Stimulated activated CD8-positive, alpha-beta memory T cell treated with anti-CD3 and anti-CD28 coated beads, Interleukin-2, amount 100 ng/mL, for 48 hours (primary cell): Measurements from ENCODE around the gene RNF38.
A peak's percentile ranks its signal among the peaks of the same experiment; 100 is the strongest.
"Not testable (repeated sequence)": the region's sequence is repeated elsewhere in the genome, so short reads cannot be mapped to it uniquely, and the experiment has no call there.

Experiments used
- DNase-seq, 2 donors: peaks; one replicate each; pipeline ENCODE4 v3.0.0-alpha.2; 2020; ENCODE audit warnings: low read depth in 2 of 2

The RNF38 gene

DNA sequence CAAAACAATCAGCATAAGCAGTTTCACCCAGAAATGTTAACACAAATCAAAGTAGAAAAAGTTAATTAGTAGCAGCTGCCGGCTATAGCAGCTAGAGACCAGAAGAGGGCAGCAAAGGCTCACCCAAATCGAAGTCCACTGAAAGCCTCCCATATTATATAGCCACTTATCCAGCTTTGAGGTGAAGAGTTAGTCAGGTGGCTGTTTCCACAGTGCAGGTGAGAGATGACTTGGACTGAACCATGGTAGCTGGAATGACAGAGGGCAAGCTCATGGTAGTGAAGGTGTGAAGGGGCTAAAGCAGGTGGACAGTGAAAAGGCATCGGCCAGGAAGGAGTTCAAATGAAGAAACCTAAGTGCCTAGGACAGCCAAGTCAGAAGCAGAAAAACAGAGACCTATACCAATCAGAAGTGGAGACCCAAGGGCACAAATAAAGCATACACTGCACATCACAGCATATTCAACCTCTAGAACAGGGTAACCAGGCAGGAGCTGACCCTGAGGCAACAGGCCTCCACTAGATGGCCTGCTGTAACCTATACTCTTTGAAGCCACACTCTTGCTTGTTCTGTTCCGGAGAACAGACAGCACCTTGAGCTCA lies 7.2 kb upstream of the RNF38 start:
- DNase-seq: peak in 1 of 2 donors; percentile 20

DNA sequence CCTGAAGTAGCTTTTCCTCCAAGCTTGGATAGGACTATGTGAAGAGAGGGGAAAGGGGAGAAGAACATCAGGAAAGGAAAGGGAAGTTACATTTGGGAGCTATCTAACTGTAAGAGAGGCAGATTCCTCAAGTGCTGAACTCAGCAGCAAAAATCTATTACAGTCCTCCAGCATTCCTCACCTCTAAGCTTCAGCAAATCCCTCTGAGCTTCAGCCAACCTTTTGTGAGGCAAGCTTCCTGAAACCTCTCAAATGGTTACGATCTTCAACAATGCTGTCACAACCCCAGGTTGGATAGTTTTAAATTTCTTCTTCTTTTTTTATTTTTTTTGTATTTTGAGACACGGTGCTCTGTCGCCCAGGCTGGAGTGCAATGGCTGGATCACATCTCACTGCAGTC lies 2.5 kb upstream of the RNF38 start:
- DNase-seq: no peak

DNA sequence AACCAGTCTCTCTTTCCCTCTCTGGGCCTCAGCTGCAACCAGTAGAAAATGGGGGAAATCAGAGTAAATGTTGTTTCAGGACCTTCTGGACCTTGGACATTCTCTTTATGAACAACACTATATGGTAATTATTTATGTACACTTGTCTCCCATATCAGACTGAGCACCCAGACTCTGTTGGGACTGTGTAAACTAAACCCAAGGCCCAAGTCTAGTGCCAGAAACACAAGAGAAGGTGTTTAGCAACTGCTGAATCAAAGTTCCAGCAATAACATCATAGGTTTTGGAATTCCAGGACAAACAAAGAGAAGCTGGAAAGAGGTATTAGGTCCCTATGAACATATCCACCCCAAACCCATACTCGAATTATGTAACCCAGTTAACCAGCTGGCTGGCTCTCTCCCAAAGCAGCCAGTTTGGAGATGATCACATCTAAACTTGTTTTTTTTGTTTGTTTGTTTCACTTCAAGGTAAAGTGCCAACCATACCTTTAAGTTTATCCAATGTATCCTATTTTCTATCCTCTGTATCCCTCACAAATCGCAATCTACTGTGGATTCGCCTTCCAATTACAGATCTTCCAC lies 1.9 kb upstream of the RNF38 start:
- DNase-seq: no peak

DNA sequence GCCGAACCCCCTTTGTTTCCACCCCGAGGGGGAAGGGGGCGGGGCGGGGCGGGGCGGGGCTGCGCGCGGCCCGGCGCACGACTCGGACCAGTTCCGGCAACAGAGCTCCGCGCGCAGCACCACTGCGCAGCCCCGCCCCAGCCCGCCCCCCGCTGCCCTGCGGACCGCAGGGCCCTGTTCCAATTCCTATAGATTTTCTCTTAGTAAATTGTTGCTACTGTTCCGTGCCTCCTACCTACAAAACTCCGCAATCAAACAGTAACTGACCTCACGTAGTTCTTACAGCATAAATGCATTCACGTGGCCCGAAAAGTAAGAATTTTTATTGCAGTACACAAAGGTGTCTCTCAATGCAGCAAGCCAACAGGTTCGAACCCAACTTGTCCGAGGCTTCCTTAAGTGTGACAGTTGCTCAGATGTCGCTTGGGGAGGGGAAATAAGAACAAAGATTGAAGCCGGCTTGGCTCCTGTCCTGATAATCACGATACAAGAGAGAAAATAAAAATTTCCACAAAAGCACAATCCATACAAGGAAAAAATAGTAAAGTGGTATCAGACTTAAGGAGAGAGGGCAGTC lies 1.2 kb upstream of the RNF38 start:
- no peak for DNase-seq

DNA sequence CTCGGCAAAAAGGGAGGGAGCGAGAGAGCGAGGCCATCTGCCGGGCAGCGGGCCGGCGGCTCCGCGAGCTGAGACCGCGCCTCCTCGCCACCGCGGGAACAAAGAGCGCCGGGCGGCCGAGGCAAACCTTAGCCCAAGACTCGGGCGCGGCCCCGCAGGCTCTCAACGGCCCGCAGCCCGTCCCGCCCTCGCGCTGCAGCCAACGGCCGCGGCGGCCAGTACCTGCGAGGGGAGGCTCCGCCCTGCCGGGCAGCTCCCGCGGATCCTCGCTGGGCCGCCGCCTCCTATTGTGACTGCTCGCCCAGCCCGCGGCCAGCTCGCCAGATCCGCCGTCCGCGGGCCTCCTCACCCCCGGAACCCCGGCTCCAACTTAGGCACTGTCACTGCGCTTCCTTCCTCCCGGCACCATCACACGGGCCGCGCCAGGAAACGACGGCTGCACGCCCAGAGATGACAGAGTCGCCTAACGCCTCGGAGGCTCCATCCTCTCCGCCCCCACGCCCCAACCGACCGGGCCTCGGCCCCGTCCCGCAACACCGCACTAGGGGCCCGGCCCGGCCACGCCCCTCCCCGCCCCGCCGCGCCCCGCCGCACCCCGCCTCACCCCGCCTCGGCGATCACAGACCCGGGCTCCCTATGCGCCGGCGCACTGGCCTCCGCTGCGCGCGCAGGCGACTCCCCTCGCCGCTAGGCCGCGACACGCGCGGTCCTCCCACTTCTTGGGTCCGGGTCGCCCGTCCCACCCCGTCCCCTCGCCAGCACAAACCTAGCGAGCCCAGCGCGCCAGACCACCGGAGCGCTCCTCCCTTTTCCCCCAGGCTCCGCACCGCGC lies 479 bp upstream of the RNF38 start:
- peak; percentile 89 to 90 for DNase-seq

DNA sequence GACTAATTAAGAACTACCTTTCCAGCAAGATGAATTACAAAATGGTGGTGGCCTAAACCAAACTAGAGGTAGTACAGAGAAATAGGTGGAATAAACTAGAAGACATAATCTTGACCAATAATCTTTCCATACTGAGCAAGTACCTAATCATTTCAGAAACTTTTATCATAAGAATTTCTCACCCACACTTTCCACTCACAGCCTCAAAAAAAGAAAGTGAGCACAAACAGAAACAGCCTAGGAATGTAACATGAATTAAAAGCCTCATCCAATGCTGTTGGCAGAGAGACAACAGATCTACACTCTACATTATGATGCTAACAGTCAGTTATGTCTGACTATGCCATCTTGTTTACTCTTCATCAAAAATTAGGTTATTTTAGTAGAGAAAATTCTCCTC lies 1.3 kb downstream of the RNF38 start:
- no peak for DNase-seq

DNA sequence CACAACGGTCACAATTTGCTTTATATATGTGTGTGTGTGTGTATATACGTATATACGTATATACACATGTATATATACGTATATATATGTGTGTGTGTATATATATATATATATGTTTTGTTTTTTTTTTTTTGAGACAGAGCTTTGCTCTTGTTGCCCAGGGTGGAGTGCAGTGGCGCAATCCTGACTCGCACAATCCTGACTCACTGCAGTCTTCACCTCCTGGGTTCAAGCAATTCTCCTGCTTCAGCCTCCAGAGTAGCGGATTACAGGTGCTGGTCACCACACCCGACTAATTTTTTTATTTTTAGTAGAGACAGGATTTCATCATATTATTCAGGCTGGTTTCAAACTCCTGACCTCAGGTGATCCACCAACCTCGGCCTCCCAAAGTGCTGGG lies 3.1 kb downstream of the RNF38 start:
- no peak for DNase-seq

DNA sequence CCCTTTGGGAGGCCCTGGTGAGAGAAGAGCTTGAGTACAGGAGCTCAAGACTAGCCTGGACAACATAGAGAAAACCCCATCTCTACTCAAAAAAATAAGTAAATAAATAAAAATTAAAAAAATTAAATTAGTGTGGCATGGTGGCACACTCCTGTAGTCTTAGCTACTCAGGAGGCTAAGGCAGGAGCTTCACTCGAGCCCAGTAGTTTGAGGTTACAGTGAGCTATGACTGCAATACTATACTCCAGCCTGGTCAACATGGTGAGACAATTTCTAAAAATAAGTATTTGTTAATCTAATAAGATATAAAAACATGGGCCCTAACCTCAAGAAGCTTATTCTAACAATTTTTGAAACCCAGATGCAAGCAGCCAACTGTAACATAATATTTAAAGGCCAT lies 7.6 kb downstream of the RNF38 start:
- no peak for DNase-seq

DNA sequence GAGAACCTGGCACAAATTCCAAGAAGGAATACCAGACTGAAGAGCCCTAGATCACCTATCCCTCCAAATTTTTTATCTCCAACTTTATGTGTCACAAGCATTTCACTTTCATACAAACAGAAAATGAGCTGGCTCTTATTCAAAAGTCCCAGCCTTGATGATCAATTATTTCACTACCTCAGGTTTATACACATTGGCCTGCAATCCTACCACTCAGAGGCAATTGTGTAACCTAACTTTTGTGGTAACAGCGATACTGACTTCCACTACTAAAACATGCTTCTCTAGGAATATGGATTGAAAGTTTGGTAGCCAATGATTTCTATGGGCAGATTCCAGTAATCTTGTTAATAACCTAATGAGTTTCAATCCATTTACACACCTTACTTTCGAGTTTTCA lies 10.5 kb downstream of the RNF38 start:
- DNase-seq: no peak

DNA sequence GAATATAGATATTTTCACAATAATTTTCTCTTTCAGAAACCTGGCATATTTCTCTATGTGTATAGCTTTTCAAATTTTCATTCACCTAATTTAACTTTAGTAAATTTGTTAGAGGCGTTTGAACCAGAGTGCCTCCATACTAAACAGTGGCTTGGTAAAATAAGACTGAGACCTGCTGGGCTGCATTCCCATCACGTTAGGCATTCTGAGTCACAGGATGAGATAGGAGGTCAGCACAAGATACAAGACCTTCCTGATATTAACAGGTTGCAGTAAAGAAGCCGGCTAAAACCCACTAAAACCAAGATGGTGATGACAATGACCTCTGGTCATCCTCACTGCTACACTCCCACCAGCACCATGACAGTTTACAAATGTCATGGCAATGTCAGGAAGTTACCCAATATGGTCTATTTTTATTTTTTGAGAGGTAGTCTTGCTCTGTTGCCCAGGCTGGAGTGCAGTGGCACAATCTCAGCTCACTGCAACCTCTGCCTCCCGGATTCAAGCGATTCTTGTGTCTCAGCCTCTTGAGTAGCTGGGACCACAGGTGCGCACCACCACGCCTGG lies 13.6 kb downstream of the RNF38 start:
- DNase-seq: not testable (repeated sequence)

DNA sequence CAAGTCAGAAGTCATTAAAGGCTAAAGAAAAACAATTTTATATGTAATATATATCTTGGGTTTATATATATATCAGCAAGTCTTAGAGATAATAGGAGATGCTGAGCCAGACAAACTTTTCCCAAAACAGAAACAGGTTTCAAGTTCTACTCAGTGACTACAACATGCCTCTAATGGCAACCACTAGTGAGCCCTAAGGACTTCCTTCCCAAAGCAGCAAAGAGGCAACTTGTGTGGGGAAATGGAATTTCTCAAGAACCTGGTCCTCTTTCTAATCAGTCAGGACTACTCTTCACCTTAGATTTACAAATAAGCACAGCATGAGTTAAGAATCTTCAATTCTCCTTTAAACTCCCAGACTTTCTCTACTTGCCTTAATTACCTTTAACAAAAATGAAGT lies 17.6 kb downstream of the RNF38 start:
- DNase-seq: no peak

DNA sequence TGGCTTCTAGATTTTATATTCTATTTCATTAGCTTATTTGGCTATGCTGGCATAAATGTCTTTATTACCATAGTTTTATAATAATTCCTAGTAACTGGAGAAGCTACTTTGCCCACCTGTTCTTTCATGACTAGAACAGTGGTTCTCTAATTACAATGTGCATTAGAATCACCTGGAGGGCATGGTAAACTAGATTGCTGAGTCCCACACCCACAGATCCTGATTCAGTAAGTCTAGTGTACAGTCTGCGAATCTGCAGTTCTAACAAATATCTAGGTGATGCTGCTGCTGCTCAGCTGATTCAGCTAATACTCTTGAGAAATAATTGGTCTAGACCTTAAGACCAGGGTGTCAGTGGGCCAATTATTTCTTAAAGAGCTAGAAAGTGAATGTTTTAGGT lies 35.5 kb downstream of the RNF38 start:
- DNase-seq: no peak

DNA sequence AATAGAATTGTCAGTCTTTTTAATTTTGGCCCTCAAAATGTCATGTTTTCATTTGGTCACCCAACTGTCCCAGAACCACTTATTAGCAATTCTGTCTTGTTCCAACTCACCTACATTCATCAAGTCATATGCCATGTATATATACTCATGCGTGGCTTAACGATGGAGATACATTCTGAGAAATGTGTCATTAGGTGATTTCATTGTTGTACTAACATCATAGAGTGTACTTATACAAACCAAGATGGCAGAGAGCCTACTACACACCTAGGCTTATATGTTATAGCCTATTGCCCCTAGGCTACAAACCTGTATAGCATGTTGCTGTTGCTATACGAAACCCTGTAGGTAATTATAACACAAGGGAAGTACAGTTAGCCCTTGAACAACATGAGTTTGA lies 36.6 kb downstream of the RNF38 start:
- DNase-seq: no peak

DNA sequence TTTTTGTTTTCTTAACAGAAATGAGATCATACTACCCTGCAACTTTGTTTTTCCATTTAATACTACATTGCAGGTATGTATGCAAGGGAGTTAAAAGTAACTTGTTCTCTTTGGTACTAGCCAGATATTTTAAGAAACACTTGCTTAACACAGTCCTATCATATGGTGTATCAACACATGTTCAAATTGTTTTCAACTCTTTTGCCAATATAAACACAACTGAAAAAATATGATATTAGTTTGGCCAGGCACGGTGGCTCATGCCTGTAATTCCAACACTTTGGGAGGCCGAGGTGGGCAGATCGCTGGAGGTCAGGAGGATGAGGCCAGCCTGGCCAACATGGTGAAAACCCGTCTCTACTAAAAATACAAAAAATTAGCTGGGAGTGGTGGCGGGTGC lies 41.6 kb downstream of the RNF38 start:
- no peak for DNase-seq

DNA sequence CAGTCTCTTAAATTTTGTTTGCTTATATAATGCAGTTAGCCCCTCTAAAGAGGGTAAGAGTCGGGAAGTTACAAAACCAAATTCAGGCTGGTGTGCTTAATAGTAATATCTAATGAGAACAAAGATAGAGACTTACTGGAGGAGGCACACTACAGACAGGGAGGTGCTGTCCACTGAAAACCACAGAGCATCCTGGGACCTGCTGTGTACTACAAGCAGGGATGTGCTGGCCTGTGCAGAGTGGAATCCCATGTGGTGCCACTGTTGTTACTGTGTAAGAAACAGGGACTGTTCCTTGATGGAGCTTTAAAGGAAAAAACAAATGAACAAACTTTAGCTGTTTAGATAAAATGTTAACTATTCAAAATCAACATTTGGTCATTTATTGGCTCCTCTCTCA lies 42.4 kb downstream of the RNF38 start:
- DNase-seq: no peak

DNA sequence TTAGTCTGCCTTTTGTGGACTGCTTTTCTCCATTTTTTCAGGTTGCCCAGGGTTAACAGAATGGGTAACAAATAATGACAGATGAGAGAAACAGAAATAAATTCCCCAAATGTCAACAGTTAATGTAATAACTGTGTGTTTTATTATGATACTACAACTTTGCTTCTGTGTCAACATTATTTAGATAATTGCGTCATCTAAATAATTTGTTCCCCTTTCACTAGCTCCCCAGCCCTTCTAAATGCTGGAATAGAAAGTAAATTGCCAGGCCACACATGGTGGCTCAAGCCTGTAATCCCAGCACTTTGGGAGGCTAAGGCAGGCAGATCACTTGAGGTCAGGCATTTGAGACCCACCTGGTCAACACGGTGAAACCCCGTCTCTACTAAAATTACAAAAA lies 53.5 kb downstream of the RNF38 start:
- DNase-seq: no peak

DNA sequence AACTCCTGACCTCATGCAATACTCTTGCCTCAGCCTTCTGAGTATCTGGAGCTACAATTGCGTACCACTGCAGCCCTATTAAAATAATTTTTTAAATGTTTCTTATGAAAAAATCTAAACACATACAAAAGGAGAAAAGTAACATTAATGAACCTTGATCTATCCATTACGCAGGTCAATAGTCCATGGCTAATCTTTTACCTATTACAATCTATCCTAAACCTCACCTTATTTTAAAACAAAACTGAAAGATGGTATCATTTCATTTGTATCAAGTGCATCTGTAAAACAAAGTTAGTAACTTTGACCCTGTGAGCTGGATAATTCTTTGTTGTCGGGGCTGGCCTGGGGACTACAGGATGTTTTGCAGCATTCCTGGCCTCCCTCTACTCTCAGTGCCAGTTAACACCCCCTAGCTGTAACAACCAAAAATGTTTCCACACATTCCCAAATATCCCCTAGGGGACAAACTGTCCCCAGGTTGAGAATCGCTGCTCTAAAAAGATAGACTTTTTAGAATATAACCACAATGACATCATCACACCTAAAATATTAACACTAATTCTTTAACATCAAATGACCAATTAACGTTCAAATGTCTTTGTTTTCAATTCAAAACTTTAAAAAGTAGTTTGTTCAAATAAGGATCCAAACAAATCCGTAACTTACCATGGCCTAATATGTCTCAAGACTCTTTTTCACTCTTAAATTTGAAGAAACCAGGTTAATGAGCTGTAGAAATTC lies 54.8 kb downstream of the RNF38 start:
- DNase-seq: no peak

DNA sequence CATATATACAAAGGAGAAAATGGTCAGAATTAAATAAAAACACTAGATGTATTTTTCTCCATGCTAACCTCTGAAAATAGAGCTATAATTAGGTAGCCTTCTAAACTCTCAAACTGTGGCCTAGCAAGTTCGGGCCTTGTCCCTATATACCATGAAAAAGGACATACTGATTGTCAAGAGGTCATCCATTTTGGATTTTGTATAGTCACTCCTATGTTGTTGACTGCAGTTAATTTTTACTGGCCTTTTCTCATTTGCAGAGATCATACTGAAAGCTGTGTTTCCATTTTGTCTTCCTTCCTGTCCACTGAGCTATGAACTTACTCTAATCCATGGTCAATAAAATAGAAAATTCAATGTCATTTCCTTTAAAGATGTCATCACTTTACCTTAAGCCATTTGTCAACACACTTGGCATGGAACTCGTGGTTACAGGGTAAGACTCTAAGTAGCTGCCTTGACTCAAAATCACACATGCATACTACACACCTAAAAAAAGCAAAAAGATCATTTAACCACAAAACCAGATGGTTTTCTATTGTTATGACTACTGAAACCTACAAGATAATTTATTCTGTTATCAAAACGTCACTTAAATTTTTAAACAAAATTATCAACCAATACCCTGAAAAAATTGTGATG lies 58.0 kb downstream of the RNF38 start:
- no peak for DNase-seq

DNA sequence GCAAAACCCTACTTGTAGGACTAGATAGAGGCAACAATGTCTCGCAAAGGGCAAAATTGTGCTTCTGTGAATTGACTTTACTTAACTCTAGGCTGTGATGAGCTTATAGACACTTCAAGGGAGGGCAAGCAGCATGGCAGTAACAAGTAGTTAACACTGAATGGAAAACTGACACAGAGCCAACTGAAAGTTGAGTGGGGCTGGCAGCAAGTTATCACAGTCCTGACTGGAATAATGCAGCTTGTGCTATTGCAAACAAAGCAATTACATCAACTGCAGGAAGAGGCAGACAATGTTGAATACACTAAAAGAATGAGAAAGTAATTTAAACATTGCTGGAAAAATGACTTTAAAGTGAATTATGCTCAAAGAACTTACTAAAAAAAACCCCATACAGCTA lies 62.2 kb downstream of the RNF38 start:
- no peak for DNase-seq

DNA sequence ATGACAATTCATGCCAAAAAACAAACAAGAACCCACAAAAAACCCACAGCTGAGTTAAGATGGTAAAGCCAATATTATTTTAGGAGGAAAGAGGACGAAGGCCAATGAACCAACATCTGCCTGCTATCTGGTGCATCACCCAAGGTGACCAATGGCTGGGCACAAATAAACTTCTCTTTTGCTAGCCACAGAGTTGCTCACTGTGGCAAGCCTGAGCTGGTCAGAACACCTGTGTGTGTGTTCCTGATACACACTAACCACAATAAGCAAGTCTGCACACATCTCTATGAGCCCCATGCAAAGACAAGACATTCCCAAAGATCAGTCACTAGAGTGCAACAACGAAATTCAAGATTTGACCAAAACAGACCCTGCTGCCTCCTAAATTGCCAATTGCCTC lies 63.1 kb downstream of the RNF38 start:
- DNase-seq: no peak

DNA sequence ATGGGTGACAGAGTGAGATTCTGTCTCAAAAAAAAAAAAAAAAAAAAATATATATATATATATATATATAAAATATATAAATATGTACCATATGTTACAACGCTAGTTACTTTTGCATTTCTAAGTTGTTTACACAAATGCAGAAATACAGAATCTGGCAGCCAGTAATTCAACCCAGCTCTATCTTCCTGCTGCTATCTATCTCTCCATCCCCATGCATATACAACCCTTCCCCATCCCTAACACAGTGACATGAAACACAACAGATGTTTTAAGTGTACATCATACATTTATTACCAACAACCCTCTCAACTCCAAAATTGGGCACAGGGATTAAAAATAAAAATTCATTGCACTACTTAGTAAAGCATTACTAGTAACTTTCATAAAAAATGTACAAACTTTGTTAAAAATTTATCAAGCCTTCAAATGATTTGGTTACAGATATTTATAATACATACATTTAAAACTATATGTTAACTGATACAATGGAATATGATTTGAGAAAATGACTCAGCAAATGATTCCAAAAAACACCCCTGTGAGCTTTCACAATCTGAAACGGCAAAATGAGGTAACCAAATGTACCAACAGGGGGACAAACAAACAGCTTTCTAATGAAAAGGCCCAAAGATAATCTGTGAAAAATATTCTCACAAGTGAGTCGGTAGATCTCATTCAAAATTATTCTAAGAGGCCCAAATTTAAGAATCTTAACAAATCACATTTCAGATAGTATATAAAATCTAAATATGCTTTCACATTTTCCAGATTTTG lies 63.8 kb downstream of the RNF38 start:
- DNase-seq: no peak
